Stimulated activated effector memory CD8-positive, alpha-beta T cell treated with anti-CD3 and anti-CD28 coated beads, Interleukin-12 subunit alpha, Interleukin-12 subunit beta, amount 100 ng/mL, for 72 hours (primary cell): Measurements from ENCODE around the gene RAB27A.

Experiments
- ATAC-seq: fragments of 150-1000 bp; cut with Tn5 transposase; 2 replicates; pipeline ENCODE4 v1.10.0; 2021
- DNase-seq, 2 donors: peaks; one replicate each; pipeline ENCODE4 v3.0.0; 2021 to 2022; ENCODE audit warnings: low spot score in 2 of 2
- H3K27ac Mint-ChIP-seq: one replicate; pipeline ENCODE4 v1.8.0; 2022; ENCODE audit warnings: mild to moderate bottlenecking, mixed read lengths
- H3K36me3 Mint-ChIP-seq: one replicate; pipeline ENCODE4 v1.8.0; 2022; ENCODE audit warnings: mild to moderate bottlenecking, mixed read lengths
- H3K4me1 Mint-ChIP-seq: one replicate; pipeline ENCODE4 v1.8.0; 2022; ENCODE audit warnings: mixed read lengths
- H3K4me3 Mint-ChIP-seq: one replicate; pipeline ENCODE4 v1.8.0; 2022; ENCODE audit warnings: mild to moderate bottlenecking, mixed read lengths
- H3K9me3 Mint-ChIP-seq: one replicate; pipeline ENCODE4 v1.8.0; 2022; ENCODE audit warnings: mixed read lengths

The RAB27A gene

GRCh38 chr15:55195996-55196395 is 93.6 kb downstream of the RAB27A start:
- Mint-ChIP-seq H3K36me3 (peaks cover 6% of the 10 kb centered on the region), H3K27ac (no peak overlapping the region), H3K4me1 (peaks cover 37% of the 10 kb centered on the region), H3K9me3 (peaks cover 2% of the 10 kb centered on the region), H3K4me3 (no peak overlapping the region)
- DNase-seq (no peak), ATAC-seq (no peak)

DNA sequence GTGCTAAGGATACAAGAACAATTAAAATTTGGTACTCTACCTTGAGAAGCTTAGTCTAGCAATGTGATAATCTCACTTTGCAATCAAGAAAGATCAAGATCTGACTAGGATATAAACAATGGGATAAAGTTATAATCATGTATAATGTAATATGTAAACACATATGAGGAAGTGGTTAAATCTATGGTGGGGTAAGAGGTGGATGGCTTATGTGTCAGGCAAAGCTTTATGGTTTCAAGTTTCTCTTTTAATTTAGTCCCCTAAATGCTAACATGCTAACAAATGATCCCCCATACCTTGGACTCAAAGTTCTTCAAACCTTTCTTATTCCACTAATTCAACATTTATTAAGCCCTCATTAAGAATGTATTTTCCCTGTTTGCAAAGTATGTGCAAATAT is 95.4 kb downstream of the RAB27A start:
- DNase-seq (no peak), ATAC-seq (no peak)
- Mint-ChIP-seq H3K9me3 (peaks cover 2% of the 10 kb centered on the region), H3K27ac (no peak overlapping the region), H3K36me3 (no peaks in the 10 kb centered on the region), H3K4me1 (peaks cover 35% of the 10 kb centered on the region), H3K4me3 (no peak overlapping the region)

- Mint-ChIP-seq H3K9me3 (no peaks in the 10 kb centered on the region), H3K27ac (peak overlapping the region; percentile 72), H3K4me3 (no peak overlapping the region), H3K4me1 (peaks cover 32% of the 10 kb centered on the region), H3K36me3 (no peaks in the 10 kb centered on the region)
- no peak for DNase-seq
- no peak for ATAC-seq
Observed at GRCh38 chr15:55186331-55186730, 103.3 kb downstream of the RAB27A start.

GRCh38 chr15:55183679-55184078 is 105.9 kb downstream of the RAB27A start:
- no peaks in the 10 kb centered on the region for H3K9me3 Mint-ChIP-seq
- ATAC-seq (no peak), DNase-seq (no peak)
- H3K4me1 Mint-ChIP-seq, result peaks cover 26% of the 10 kb centered on the region
- no peak overlapping the region for H3K4me3 Mint-ChIP-seq
- H3K27ac Mint-ChIP-seq, result peak overlapping the region; percentile 23
- H3K36me3 Mint-ChIP-seq, result no peaks in the 10 kb centered on the region

GRCh38 chr15:55179141-55179540 is 110.5 kb downstream of the RAB27A start:
- ATAC-seq, result no peak
- Mint-ChIP-seq H3K4me3 (no peak overlapping the region), H3K36me3 (peaks cover 20% of the 10 kb centered on the region), H3K9me3 (no peaks in the 10 kb centered on the region), H3K4me1 (peaks cover 5% of the 10 kb centered on the region), H3K27ac (peak overlapping the region; percentile 13)
- no peak for DNase-seq

DNA sequence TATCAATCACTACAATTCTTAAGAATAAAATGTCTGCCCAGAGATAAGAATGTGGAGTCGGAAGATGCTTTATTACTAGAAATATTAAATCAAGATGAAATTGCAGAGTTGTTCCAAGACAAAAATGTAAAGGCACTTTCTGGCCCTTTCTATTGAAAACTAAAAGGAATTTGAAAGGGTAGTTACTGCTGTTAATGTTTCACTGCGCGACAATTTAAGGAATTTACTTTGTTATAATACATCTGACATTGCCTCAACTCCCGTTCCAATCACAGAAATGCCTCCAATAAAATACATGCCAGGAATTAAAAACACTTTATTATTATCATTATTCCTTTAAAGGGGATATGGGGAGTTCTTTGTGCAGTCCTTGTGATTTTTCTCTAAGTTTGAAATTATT is 119.3 kb downstream of the RAB27A start:
- Mint-ChIP-seq H3K27ac (no peak overlapping the region), H3K36me3 (peaks cover 28% of the 10 kb centered on the region), H3K4me3 (no peak overlapping the region), H3K4me1 (no peaks in the 10 kb centered on the region), H3K9me3 (no peaks in the 10 kb centered on the region)
- ATAC-seq, result no peak
- DNase-seq, result no peak

DNA sequence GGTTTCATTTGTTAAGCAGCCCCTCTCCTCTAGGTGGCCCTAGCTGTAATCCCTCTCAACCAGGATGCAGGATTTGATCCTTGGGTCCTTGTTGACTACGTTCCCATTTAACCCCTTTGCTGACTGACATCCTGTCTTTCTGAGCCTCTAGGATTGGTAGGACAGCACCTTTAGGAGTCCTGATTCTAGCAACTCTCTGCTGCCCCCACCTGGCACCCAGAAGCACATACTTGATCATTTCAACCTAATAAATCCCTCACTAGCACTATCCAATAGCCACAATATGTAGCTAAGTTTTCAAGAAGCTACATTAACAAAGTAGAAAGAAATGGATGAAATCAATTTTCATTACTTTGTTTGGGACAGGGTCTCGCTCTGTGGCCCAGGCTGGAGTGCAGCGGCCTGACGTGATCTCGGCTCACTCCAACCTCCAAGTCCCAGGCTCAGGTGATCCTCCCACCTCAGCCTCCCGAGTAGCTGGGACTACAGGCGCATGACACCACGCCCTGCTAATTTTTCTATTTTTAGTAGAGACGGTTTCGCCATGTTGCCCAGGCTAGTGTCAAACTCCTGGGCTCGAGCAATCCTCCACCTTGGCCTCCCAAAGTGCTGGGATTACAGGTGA is 121.2 kb downstream of the RAB27A start:
- peaks cover 11% of the 10 kb centered on the region for H3K36me3 Mint-ChIP-seq
- no peaks in the 10 kb centered on the region for H3K9me3 Mint-ChIP-seq
- no peaks in the 10 kb centered on the region for H3K4me1 Mint-ChIP-seq
- DNase-seq, result peak; percentile 12 to 71
- H3K27ac Mint-ChIP-seq, result no peak overlapping the region
- peak; percentile 66 for ATAC-seq
- H3K4me3 Mint-ChIP-seq, result no peak overlapping the region

GRCh38 chr15:55164284-55164683 is 125.3 kb downstream of the RAB27A start:
- Mint-ChIP-seq H3K36me3 (peaks cover 9% of the 10 kb centered on the region), H3K27ac (no peak overlapping the region), H3K4me1 (no peaks in the 10 kb centered on the region), H3K9me3 (no peaks in the 10 kb centered on the region), H3K4me3 (no peak overlapping the region)
- ATAC-seq, result no peak
- DNase-seq, result no peak
